K562 (cell line): ENCODE results near the gene GRIA3. TPM values are rescaled to one million over a fixed set of nuclear protein-coding genes. Genes with fewer than 3 reads are reported as not detected.
"Not testable (repeated sequence)": the region's sequence is repeated elsewhere in the genome, so short reads cannot be mapped to it uniquely, and the experiment has no call there.

Experiments used
- ATAC-seq: fragments of 200-7000 bp; cut with Tn5 transposase; 3 replicates; pipeline ENCODE4 v1.9.1; 2020; ENCODE audit warnings: moderate library complexity
- BruUV-seq: library from RNA; stranded (reverse); fragments of 400-500 nt; replicated peaks from 2 replicates; lab custom pipeline; 2021; lab: Mats Ljungman, UMichigan
- CTCF ChIA-PET: fragments of 300-600 bp; formaldehyde crosslinking; extraction: SDS; loops from one replicate; lab custom pipeline; 2021; ENCODE audit warnings: low intra/inter-chr PET ratio; lab: Yijun Ruan, JAX
- POLR2A ChIA-PET: fragments of 300-600, 350-650 bp; sonication (Branson Sonifier 250); formaldehyde crosslinking; extraction: SDS; loops from one replicate; lab custom pipeline; 2021; ENCODE audit warnings: antibody characterized with exemption, inconsistent platforms; lab: Yijun Ruan, JAX
- DNase-seq, 4 experiments: peaks; one replicate each; pipeline versions ENCODE4 v3.0.0 to v3.0.0-alpha.2; 2011 to 2018; ENCODE audit warnings: low spot score in 3 of 4, mixed read lengths in 3 of 4; ENCODE audit errors: extremely low read depth in 1 of 4
- FAIRE-seq: peaks from 2 replicates; lab custom pipeline; 2011; peaks lifted over from hg19 to GRCh38; lab: Jason Lieb, UNC
- H2AFZ ChIP-seq: 2 replicates; pipeline ENCODE4 v1.6.0; 2011; ENCODE audit warnings: low read depth, low read length, control low read depth, inconsistent platforms
- H3K27ac ChIP-seq: fragments of 200-600 bp; 3 replicates; pipeline ENCODE4 v1.8.0; 2011; ENCODE audit warnings: low read depth, mild to moderate bottlenecking, control low read depth, inconsistent platforms, low read length, moderate library complexity, mixed read lengths; ENCODE audit errors: extremely low read depth
- H3K27me3 ChIP-seq, 2 experiments: fragments of 300-600 bp in 1 of 2; 2 replicates in 1 of 2; 3 replicates in 1 of 2; pipeline versions ENCODE4 v1.6.0 to v1.8.0; 2011; ENCODE audit warnings: inconsistent platforms in 2 of 2, low read length in 2 of 2, mild to moderate bottlenecking in 1 of 2, mixed read lengths in 1 of 2, moderate library complexity in 1 of 2; ENCODE audit not compliant: control insufficient read depth in 2 of 2, insufficient read depth in 2 of 2
- H3K36me3 ChIP-seq: fragments of 300-600 bp; 3 replicates; pipeline ENCODE4 v1.8.0; 2011; ENCODE audit warnings: mild to moderate bottlenecking, low read length, inconsistent platforms; ENCODE audit not compliant: control insufficient read depth, insufficient read depth
- H3K4me1 ChIP-seq, 2 experiments: fragments of 200-600 bp in 1 of 2; replicated peaks in 1 of 2; 2 replicates in 1 of 2; 3 replicates in 1 of 2; pipeline versions ENCODE4 v1.5.1 to v1.8.0; 2011; ENCODE audit warnings: inconsistent platforms in 2 of 2, low read length in 2 of 2, mild to moderate bottlenecking in 1 of 2, mixed read lengths in 1 of 2, moderate library complexity in 1 of 2; ENCODE audit not compliant: control insufficient read depth in 2 of 2, insufficient read depth in 2 of 2
- H3K4me2 ChIP-seq: 2 replicates; pipeline ENCODE4 v1.6.1; 2011; ENCODE audit warnings: low read length, control low read depth, inconsistent platforms, mixed read lengths; ENCODE audit not compliant: insufficient read depth
- H3K4me3 ChIP-seq: fragments of 200-600 bp; sonication (generic), shearing (Covaris generic); 2 replicates; pipeline ENCODE4 v1.5.1; 2016; ENCODE audit warnings: control low read depth, inconsistent platforms
- H3K79me2 ChIP-seq: fragments of 200-600 bp; 3 replicates; pipeline ENCODE4 v1.8.0; 2011; ENCODE audit warnings: low read length, inconsistent platforms; ENCODE audit not compliant: control insufficient read depth, insufficient read depth
- H3K9ac ChIP-seq, 2 experiments: 2 replicates each; pipeline versions ENCODE4 v1.6.0 to v1.6.1; 2011; ENCODE audit warnings: low read depth in 2 of 2, low read length in 2 of 2, control low read depth in 1 of 2, inconsistent platforms in 1 of 2, mild to moderate bottlenecking in 1 of 2, mixed read lengths in 1 of 2; ENCODE audit not compliant: insufficient read depth in 1 of 2
- H3K9me1 ChIP-seq: one replicate; pipeline ENCODE4 v1.6.0; 2011; ENCODE audit warnings: inconsistent platforms, mild to moderate bottlenecking, low read length, moderate library complexity; ENCODE audit not compliant: control insufficient read depth, insufficient read depth
- H3K9me3 ChIP-seq: replicated peaks from 2 replicates; pipeline ENCODE4 v1.5.1; 2011; ENCODE audit warnings: low read depth, low read length, inconsistent platforms; ENCODE audit not compliant: control insufficient read depth, insufficient read depth
- H4K20me1 ChIP-seq: replicated peaks from 2 replicates; pipeline ENCODE4 v1.6.1; 2011; ENCODE audit warnings: low read length, inconsistent platforms, mixed read lengths; ENCODE audit not compliant: control insufficient read depth, insufficient read depth
- HDGF ChIP-seq: fragments of 450-650 bp; IDR thresholded peaks from 2 replicates; pipeline ENCODE4 v1.6.1; 2016
- MAFG ChIP-seq: fragments of 450-650 bp; conservative IDR thresholded peaks from 2 replicates; pipeline ENCODE4 v1.6.1; 2016; ENCODE audit warnings: missing genetic modification characterization, missing compliant biosample characterization
- NFIX ChIP-seq: fragments of 250-450 bp; sonication (Bioruptor Pico); IDR thresholded peaks from 2 replicates; pipeline ENCODE4 v1.4.0; 2020; ENCODE audit warnings: low read depth, mild to moderate bottlenecking, moderate library complexity
- SP1 ChIP-seq: sonication (generic); formaldehyde crosslinking; IDR thresholded peaks from 2 replicates; pipeline ENCODE4 v1.8.1; 2022; ENCODE audit warnings: mild to moderate bottlenecking, missing genetic modification reagents
- ZNF174 ChIP-seq: fragments of 250-450 bp; sonication (Bioruptor Pico); IDR thresholded peaks from 2 replicates; pipeline ENCODE4 v1.4.0; 2020; ENCODE audit warnings: mild to moderate bottlenecking
- ZNF384 ChIP-seq: IDR thresholded peaks from 2 replicates; pipeline ENCODE4 v1.6.1; 2012; ENCODE audit warnings: low read depth, low read length, improper control_type of control experiment
- WGBS: fragments of 100-300 bp; shearing (Covaris generic); methylation state at CpG from one replicate; pipeline ENCODE4 v1.1.6; 2016; ENCODE audit warnings: low coverage, mixed read lengths; ENCODE audit not compliant: insufficient coverage; ENCODE audit errors: missing lambda C conversion rate; 5-methylcytosine and 5-hydroxymethylcytosine counted together
- in situ Hi-C: fragments of 300-500 bp; cut with MboI; formaldehyde crosslinking; loops from 4 replicates; pipeline ENCODE4 v1.15.0; 2018; ENCODE audit warnings: inconsistent platforms, mixed read lengths
- intact Hi-C: fragments of 100-400 bp; cut with micrococcal nuclease; formaldehyde crosslinking; loops from 2 replicates; pipeline ENCODE4 v1.14.2; 2022
- polyA plus RNA-seq, 8 experiments: library from polyadenylated mRNA; depleted of rRNA in 4 of 8; stranded (reverse) in 5 of 8; unstranded in 3 of 8; fragments of >200 nt; fragmentation: Nextera tagmentation in 2 of 8; fragmentation: Illumina TruSeq in 1 of 8; extraction: Ambion mirVana in 2 of 8; extraction: Trizol in 1 of 8; gene quantifications; 2 replicates each; pipeline versions ENCODE4 v1.2.1 to v1.2.3, GENCODE V29; 2011 to 2014; ENCODE audit warnings: inconsistent platforms in 1 of 8, missing spikeins in 1 of 8
- total RNA-seq, 7 experiments: library from RNA; depleted of rRNA in 6 of 7; stranded (reverse); fragments of >200 nt in 6 of 7; fragmentation: Illumina TruSeq in 2 of 7; extraction: Trizol in 2 of 7; gene quantifications; 2 replicates each; pipeline versions ENCODE4 v1.2.1 to v1.2.3, GENCODE V29; 2011 to 2021; ENCODE audit warnings: low replicate concordance in 1 of 7

Gene GRIA3
- total and polyA plus RNA-seq, 9 of the 15 experiments (the other 6 are each of a cell fraction or from before 2014, with no cell fraction given): 0.10 TPM; not detected in 8

- in situ Hi-C loops, ATAC-seq: not testable (repeated sequence)
These were observed 99.3 kb downstream of the GRIA3 start for GRCh38 chrX:123283407-123283806.

GRCh38 chrX:123291623-123292022, 107.5 kb downstream of the GRIA3 start:
- H3K9ac ChIP-seq: no peak overlapping the region
- TF ChIP-seq MAFG (no peak), NFIX (CRISPR knock-in tag) (no peak), ZNF384 (no peak), HDGF (no peak), ZNF174 (no peak), SP1 (CRISPR knock-in tag) (no peak)
- FAIRE-seq (no peak), DNase-seq (no peak), ATAC-seq (no peak)
- intact Hi-C loops: no loop called here
- no peaks in the 10 kb centered on the region for H3K27me3 ChIP-seq
- no peak overlapping the region for H3K4me3 ChIP-seq
- H3K4me1 ChIP-seq: no peaks in the 10 kb centered on the region
- ChIA-PET POLR2A (interaction anchor here (1.6 kb wide), 1 partner anchor 12 kb away, joined by 3 read pairs; no protein-coding TSS in a partner anchor), CTCF (no interaction called here)
- BruUV-seq: no TSS peak
- H3K36me3 ChIP-seq: no peaks in the 10 kb centered on the region
- WGBS: 0% methylated on average over 3 of the region's 3 CpGs
- in situ Hi-C loops: no loop called here
- no peaks in the 10 kb centered on the region for H3K9me1 ChIP-seq
- no peaks in the 10 kb centered on the region for H3K79me2 ChIP-seq
- no peak overlapping the region for H3K4me2 ChIP-seq
- H3K27ac ChIP-seq: no peak overlapping the region
- no peaks in the 10 kb centered on the region for H3K9me3 ChIP-seq
- H2AFZ ChIP-seq: no peak overlapping the region
- no peaks in the 10 kb centered on the region for H4K20me1 ChIP-seq

More at GRCh38 chrX:123283407-123283806, 99.3 kb downstream of the GRIA3 start:
- POLR2A ChIA-PET, H3K4me3 ChIP-seq, H3K4me2 ChIP-seq, CTCF ChIA-PET, H3K9me3 ChIP-seq, FAIRE-seq, intact Hi-C loops, H3K9me1 ChIP-seq, H3K4me1 ChIP-seq, H4K20me1 ChIP-seq, H2AFZ ChIP-seq, H3K9ac ChIP-seq, H3K27me3 ChIP-seq, H3K36me3 ChIP-seq, H3K79me2 ChIP-seq, H3K27ac ChIP-seq, BruUV-seq, DNase-seq: not testable (repeated sequence)
- 0% methylated on average over 5 of the region's 6 CpGs for WGBS
